ENCODE data around the gene CASR. TPM values are rescaled to one million over a fixed set of nuclear protein-coding genes. Genes with fewer than 3 reads are reported as not detected.

The CASR gene
- total and polyA plus RNA-seq, 2 of the 4 experiments (the other 2 are of a cell fraction): not detected

DNA sequence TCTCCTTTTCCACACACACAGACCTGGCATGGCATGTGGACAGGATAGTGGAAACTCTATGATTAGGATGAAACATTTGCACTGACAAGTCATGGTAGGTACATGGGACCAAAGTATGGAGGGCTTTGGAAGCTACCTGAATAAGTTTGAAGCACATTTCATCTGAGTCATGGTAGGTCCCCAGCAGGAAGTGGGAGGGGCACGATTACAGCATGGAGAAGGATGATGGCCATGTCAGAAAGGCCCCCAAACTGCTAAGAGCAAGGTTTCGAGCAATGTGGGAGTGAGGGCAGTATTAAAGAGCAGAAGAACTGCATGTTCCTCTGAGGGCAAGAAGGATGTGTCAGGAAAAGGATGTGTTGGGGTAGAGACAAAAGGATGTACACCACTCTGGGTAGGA, 90.0 kb downstream of the CASR start:
- H2BK15ac ChIP-seq (ENCODE audit: low read depth, low read length): no peak overlapping the region
- dilution Hi-C loops (cut with HindIII; ENCODE audit: low sequenced_read_pairs, unreplicated experiment) (no loop called here), in situ Hi-C loops (cut with MboI; ENCODE audit: low sequenced_read_pairs) (no loop called here), intact Hi-C loops (cut with micrococcal nuclease) (no loop called here)
- CTCF ChIA-PET: no interaction called here
- H3K4me1 ChIP-seq (ENCODE audit: control insufficient read depth, insufficient read depth, low read length): no peaks in the 10 kb centered on the region
- no peak overlapping the region for H2AK5ac ChIP-seq (ENCODE audit: low read depth, low read length)
- no peak overlapping the region for H4K91ac ChIP-seq (ENCODE audit: insufficient read depth, low read depth, low read length)
- H2BK5ac ChIP-seq (ENCODE audit: low read depth, low read length, poor library complexity, severe bottlenecking): no peak overlapping the region
- no peak overlapping the region for H3K56ac ChIP-seq (ENCODE audit: extremely low read depth, insufficient read depth, low read length)
- H2AK9ac ChIP-seq (replicated peaks; ENCODE audit: low read depth, low read length, poor library complexity): no peak overlapping the region
- H3K27ac ChIP-seq (ENCODE audit: insufficient read depth, low read length): no peak overlapping the region
- H3K79me1 ChIP-seq (ENCODE audit: low read depth in 1 of 2, low read length in 2 of 2): no peaks in the 10 kb centered on the region
- H3K36me3 ChIP-seq (ENCODE audit: control insufficient read depth, insufficient read depth, low read length): no peaks in the 10 kb centered on the region
- H3K9ac ChIP-seq (ENCODE audit: low read depth, low read length): no peak overlapping the region
- H2BK120ac ChIP-seq (ENCODE audit: low read depth, low read length): no peak overlapping the region
- no peak overlapping the region for H2BK20ac ChIP-seq (ENCODE audit: low read depth, low read length)
- H4K8ac ChIP-seq (ENCODE audit: low read depth in 2 of 2, low read length in 2 of 2): no peak overlapping the region
- H3K23ac ChIP-seq (ENCODE audit: low read depth, low read length): no peak overlapping the region
- no peak overlapping the region for H3K4me2 ChIP-seq (ENCODE audit: low read depth, low read length)
- DNase-seq (no peak), ATAC-seq (ENCODE audit: low read depth) (no peak)
- H3K18ac ChIP-seq (ENCODE audit: low read depth, low read length): no peak overlapping the region
- H2AFZ ChIP-seq (replicated peaks; ENCODE audit: low read length, poor library complexity): no peak overlapping the region
- H4K20me1 ChIP-seq (ENCODE audit: insufficient read depth, low read length): no peaks in the 10 kb centered on the region
- H3K4ac ChIP-seq (ENCODE audit: low read depth, low read length): no peak overlapping the region
- H3K9me3 ChIP-seq (ENCODE audit: control insufficient read depth, insufficient read depth, low read length): no peaks in the 10 kb centered on the region
- peaks cover 1% of the 10 kb centered on the region; the same call in 1 of the 2 replicates for H3K27me3 ChIP-seq (ENCODE audit: control insufficient read depth, insufficient read depth, low read length)
- POLR2A ChIA-PET (ENCODE audit: unreplicated experiment): no interaction called here
- no peak overlapping the region for H4K5ac ChIP-seq (ENCODE audit: low read depth, low read length)
- BruUV-seq (replicated peaks): no TSS peak
- H3K14ac ChIP-seq (replicated peaks; ENCODE audit: low read depth, low read length): no peak overlapping the region
- TF ChIP-seq BHLHE40 (IDR thresholded peaks at IDR 0.05; ENCODE audit: low read depth, low read length) (no peak), CEBPB (IDR thresholded peaks at IDR 0.05; ENCODE audit: low read depth, low read length) (no peak), RCOR1 (IDR thresholded peaks at IDR 0.05; ENCODE audit: insufficient replicate concordance, low read length) (no peak), SMC3 (IDR thresholded peaks at IDR 0.05; ENCODE audit: low read depth, low read length) (no peak), MXI1 (IDR thresholded peaks at IDR 0.05; ENCODE audit: borderline replicate concordance, low read depth, low read length) (no peak), CHD1 (IDR thresholded peaks at IDR 0.05; ENCODE audit: low read depth, low read length) (no peak), MAFK (IDR thresholded peaks at IDR 0.05; ENCODE audit: low read depth, low read length) (no peak), MAZ (IDR thresholded peaks at IDR 0.05; ENCODE audit: borderline replicate concordance, low read depth, low read length) (no peak), FOS (IDR thresholded peaks at IDR 0.05; ENCODE audit: low read depth, low read length) (no peak), POLR2A (IDR thresholded peaks at IDR 0.05; ENCODE audit: low read depth, low read length) (no peak)
- TF ChIP-seq, protein P1, sequence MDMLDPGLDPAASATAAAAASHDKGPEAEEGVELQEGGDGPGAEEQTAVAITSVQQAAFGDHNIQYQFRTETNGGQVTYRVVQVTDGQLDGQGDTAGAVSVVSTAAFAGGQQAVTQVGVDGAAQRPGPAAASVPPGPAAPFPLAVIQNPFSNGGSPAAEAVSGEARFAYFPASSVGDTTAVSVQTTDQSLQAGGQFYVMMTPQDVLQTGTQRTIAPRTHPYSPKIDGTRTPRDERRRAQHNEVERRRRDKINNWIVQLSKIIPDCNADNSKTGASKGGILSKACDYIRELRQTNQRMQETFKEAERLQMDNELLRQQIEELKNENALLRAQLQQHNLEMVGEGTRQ (IDR thresholded peaks at IDR 0.05; ENCODE audit: low read depth, low read length): no peak
- TF ChIP-seq, protein P2, sequence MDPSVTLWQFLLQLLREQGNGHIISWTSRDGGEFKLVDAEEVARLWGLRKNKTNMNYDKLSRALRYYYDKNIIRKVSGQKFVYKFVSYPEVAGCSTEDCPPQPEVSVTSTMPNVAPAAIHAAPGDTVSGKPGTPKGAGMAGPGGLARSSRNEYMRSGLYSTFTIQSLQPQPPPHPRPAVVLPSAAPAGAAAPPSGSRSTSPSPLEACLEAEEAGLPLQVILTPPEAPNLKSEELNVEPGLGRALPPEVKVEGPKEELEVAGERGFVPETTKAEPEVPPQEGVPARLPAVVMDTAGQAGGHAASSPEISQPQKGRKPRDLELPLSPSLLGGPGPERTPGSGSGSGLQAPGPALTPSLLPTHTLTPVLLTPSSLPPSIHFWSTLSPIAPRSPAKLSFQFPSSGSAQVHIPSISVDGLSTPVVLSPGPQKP (IDR thresholded peaks at IDR 0.05; ENCODE audit: borderline replicate concordance, low read depth, low read length): no peak
- no CpG with 5 or more reads among the region's 2 CpGs for WGBS, 2 experiments (ENCODE audit: extremely low coverage in 2 of 2, insufficient read length in 1 of 2)
- no peaks in the 10 kb centered on the region; the same call in 1 of the 2 replicates for H3K9me1 ChIP-seq (ENCODE audit: insufficient read depth, low read length)
- no peak overlapping the region for H3K4me3 ChIP-seq (ENCODE audit: insufficient read depth, low read depth, low read length)

All from IMR-90 (cell line).